ENCODE data around the gene PDIK1L.
"Not testable (repeated sequence)": the region's sequence is repeated elsewhere in the genome, so short reads cannot be mapped to it uniquely, and the experiment has no call there.

Gene PDIK1L

DNA sequence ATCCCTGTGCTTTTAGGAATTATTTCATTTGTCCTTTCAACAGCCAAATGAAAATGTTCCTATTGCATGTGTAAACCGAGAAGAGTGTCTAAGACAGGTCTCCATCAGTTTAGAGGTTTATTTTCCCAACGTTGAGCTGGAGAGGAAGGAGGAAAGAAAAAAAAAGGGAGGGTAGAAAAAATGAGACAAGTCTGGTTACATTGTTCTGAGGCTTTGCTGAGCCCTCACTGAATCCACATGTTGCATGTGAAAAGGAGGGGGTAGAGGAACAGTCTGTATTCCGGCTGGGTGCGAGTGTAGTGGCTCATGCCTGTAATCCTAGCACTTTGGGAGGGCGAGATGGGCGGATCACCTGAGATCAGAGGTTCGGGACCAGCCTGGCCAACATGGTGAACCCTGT is 19.2 kb upstream of the PDIK1L start:
- DNase-seq = no peak

GRCh38 chr1:26093569-26093968 is 18.1 kb upstream of the PDIK1L start:
- DNase-seq = not testable (repeated sequence)

DNA sequence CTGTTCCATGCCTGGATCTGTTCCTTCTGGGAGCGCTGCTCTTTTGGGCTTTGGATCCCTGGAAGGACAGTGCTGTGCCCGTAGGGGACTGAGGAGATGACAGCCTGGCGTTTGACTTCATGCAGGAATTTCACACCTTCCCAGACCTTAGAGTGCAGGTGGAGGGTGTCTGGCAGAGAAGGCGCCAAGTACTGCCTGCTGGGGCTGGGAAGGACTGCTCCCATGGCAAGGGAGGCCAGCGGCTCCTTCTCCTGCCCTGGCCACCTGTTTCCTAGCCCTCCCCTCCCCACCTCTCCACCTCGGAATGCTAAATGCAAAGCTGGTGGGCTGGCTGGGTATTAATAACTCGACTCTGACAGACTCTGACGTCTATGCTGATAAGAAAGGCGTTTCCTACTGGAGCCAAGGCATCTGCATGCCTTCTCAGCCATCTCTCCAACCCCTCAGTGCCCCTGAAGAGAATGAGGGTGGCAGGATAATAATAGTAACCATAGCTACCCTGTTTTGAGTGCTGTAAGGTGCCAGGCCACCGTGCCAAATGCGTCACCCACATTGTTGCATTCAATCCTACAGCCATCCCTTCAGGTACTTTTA is 17.5 kb upstream of the PDIK1L start:
- DNase-seq = no peak

GRCh38 chr1:26094677-26095383 is 16.8 kb upstream of the PDIK1L start:
- DNase-seq = no peak

DNA sequence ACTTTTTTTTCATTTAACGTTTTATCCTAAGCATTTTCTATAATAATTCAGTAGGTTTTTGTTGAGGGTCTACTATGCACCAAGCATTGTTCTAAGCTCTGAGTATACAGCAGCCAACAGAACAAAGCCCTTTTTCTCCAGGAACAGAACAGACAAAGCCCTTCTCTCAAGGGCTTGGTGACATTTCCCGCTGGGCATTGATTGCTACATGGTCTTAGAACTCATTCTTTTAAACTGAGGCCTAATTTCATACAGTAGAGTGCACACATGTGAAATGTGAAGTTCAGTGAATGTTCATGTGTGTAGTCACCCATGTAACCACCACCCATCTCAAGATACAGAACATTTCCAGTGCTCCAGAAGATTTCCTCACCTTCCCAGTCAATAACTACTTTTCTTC is 15.2 kb upstream of the PDIK1L start:
- DNase-seq = no peak

- no peak for DNase-seq
These were observed 13.9 kb upstream of the PDIK1L start for GRCh38 chr1:26097696-26098095.

DNA sequence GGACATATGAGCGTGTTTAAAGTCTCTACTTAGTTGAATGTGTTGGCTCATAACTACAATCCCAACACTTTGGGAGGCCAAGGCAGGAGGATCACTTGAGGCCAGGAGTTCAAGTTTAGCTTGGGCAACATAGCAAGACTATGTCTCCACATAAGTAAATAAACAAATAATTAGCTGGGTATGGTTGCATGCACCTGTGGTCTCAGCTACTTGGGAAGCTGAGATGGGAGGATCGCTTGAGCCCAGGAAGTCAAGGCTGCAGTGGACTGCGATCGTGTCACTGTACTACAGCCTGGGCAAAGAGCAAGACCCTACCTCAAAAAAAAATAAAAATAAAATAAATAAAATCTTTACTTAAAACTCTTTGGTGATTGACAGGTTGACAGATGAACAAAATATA is 13.0 kb upstream of the PDIK1L start:
- no peak for DNase-seq

DNA sequence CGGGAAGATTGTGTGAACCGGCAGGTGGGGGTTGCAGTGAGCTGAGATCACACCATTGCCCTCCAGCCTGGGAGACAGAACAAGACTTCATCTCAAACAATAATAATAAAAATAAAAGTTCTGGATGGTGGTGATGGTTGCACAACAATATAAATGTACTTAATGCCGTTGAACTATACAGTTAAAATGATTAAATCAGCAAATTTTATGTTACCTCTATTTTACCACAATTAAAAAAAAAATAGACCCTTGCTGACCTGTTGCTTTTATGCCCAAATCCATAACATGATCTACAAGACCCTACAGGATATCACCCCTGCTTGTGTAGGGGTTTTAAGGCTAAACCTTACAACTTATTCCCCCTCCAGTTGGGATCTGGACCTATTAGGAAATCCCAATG is 11.8 kb upstream of the PDIK1L start:
- no peak for DNase-seq

DNA sequence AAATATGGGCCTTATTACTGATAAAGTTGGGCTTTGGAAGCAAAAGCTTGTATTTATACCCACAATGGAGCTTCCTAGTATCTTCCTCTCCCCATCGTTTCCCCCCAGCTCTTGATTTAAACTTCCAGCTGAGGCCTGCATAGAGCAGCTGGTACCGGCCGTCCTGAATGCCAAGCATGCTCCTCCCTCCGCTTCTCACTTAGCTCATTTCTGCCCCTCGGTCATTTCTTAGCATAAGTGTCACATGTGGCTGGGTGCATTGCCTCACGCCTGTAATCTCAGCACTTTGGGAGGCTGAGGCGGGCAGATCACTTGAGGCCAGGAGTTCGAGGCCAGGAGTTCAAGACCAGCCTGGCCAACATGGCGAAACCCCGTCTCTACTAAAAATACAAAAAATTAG is 11.4 kb upstream of the PDIK1L start:
- DNase-seq = not testable (repeated sequence)

GRCh38 chr1:26102119-26102518 is 9.5 kb upstream of the PDIK1L start:
- DNase-seq = no peak

DNA sequence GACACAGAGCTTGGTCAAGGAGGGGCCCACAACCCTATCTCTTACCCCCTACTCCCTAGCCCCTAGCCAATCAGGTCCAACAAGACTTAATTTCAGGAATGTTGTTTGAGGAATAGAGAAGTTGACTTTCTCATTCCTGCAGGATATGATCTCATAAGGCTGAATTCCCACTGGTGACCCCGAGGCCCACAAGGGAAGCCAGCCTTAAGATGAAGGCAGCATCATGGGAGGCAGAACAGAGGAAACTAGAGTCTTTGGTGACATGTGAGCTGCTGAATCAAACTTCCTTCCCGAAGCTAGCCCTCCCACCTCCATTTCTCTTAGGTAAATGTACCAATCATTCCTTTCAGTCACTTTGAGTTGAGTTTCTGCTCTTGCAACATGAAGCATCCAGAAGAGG is 9.1 kb upstream of the PDIK1L start:
- no peak for DNase-seq

- not testable (repeated sequence) for DNase-seq
These were observed 6.4 kb upstream of the PDIK1L start for GRCh38 chr1:26105226-26105548.

- DNase-seq = no peak
These were observed 2.1 kb upstream of the PDIK1L start for GRCh38 chr1:26109229-26110164.

GRCh38 chr1:26110731-26111529 is 694 bp upstream of the PDIK1L start:
- peak; percentile 15 to 28 for DNase-seq

DNA sequence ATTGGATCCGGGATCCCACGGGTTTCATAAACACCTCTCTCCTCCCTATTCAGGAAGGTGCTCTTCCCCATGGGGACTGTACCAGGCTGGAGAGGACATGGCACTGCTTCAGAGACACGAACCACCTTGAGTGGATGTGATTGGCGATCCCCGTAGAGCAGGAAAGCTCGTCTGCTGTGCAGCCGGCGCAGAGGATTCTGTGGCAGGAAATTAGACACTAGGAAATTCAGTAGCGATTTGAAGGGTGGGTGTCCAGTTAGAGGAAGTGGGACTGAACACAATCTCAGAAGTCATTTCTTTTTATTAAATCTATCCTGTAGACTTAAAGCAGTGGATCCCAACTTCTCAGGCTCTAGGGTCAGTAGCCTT is 767 bp downstream of the PDIK1L start:
- DNase-seq = peak; percentile 26 to 33

- DNase-seq = no peak
These were observed 2.7 kb downstream of the PDIK1L start for GRCh38 chr1:26114165-26114927.

DNA sequence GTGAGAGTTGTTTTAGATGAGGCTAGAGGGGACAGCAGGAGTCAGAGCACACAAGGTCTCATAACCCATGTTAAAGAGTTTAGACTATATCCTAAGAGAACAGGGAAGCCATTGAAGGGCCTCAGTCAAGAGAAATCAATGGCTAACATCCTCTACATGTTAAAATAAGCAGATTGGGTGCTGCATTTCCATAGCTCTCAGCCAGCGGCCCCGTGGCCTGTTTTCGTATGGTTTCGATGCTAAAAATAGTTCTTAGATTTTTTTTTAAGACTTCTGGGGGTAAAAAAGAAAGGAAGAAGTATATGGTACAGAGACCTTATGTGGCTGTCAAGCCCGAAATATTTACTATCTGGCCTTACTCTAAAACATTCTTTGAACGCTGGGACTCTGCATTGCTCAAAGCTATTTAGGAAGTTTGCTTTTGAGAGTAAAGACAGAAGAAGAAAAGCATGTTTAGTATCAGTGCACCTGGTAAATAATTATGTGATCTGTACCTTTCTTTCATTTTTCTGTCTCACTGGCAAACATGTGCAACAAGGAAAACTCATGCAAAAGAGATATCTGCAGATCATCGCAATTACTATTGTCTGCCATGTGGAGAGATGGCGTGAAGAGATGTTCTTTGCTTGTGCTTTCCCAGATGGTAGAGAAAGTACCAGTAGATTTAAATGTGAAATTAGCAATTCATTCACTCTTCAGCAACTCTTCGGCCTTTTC is 8.4 kb downstream of the PDIK1L start:
- no peak for DNase-seq

DNA sequence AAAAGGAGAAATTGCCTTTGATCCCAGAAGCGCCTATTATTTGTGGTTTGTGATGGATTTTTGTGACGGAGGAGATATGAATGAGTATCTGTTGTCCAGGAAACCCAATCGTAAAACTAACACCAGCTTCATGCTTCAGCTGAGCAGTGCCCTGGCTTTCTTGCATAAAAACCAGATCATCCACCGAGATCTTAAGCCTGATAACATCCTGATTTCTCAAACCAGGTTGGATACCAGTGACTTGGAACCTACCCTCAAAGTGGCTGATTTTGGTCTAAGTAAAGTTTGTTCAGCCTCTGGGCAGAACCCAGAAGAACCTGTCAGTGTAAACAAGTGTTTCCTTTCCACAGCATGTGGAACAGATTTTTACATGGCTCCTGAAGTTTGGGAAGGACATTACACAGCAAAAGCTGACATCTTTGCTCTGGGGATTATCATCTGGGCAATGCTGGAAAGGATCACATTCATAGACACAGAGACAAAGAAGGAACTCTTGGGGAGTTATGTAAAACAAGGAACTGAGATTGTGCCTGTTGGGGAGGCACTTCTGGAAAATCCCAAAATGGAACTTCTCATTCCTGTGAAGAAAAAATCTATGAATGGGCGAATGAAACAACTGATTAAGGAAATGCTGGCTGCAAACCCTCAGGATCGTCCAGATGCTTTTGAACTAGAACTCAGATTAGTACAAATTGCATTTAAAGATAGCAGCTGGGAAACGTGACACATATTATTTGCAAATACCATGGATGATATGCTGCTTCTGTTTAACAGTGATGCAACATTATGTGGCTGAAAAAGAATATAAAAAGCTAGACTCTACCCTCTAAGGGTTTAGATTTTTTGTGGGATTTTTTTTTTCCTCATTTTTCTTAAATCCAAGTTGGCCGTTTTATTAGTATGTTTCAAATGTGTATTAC is 10.5 kb downstream of the PDIK1L start:
- no peak for DNase-seq

GRCh38 chr1:26122988-26123973 is 11.7 kb downstream of the PDIK1L start:
- no peak for DNase-seq
